HepG2 (cell line): ENCODE measurements around the gene OR5AN1. TPM values are rescaled to one million over a fixed set of nuclear protein-coding genes. Genes with fewer than 3 reads are reported as not detected.

Experiments
- ATAC-seq: fragments of 200-7000 bp; cut with Tn5 transposase; 3 replicates; pipeline ENCODE4 v1.9.1; 2020; ENCODE audit warnings: mild to moderate bottlenecking, moderate library complexity
- BruUV-seq: library from RNA; stranded (reverse); fragments of 400-500 nt; replicated peaks from 2 replicates; lab custom pipeline; 2021; lab: Mats Ljungman, UMichigan
- CTCF ChIA-PET: fragments of 300-600 bp; formaldehyde crosslinking; extraction: SDS; loops from one replicate; lab custom pipeline; 2021; ENCODE audit warnings: low total read pairs, inconsistent platforms, low intra/inter-chr PET ratio; lab: Yijun Ruan, JAX
- POLR2A ChIA-PET: fragments of 350-600 bp; sonication (Branson Sonifier 250); formaldehyde crosslinking; loops from one replicate; lab custom pipeline; 2020; ENCODE audit warnings: antibody characterized with exemption, inconsistent platforms; lab: Yijun Ruan, JAX
- DNase-seq: peaks from one replicate; pipeline ENCODE4 v3.0.0-alpha.2; 2015; ENCODE audit warnings: low spot score
- FAIRE-seq: peaks from 3 replicates; lab custom pipeline; 2011; peaks lifted over from hg19 to GRCh38; lab: Jason Lieb, UNC
- H2AFZ ChIP-seq: one replicate; pipeline ENCODE4 v1.6.1; 2011; ENCODE audit warnings: low read length, inconsistent platforms
- H3K27ac ChIP-seq: fragments of 300-600 bp; 3 replicates; pipeline ENCODE4 v1.8.0; 2011; ENCODE audit warnings: mixed run types, mild to moderate bottlenecking, mixed read lengths, low read length, inconsistent platforms; ENCODE audit not compliant: insufficient read depth; ENCODE audit errors: extremely low read length
- H3K27me3 ChIP-seq, 2 experiments: fragments of 200-600 bp in 1 of 2; 2 replicates in 1 of 2; 3 replicates in 1 of 2; pipeline versions ENCODE4 v1.6.0 to v1.8.0; 2011; ENCODE audit warnings: low read length in 2 of 2, mild to moderate bottlenecking in 2 of 2, moderate library complexity in 2 of 2, inconsistent platforms in 1 of 2; ENCODE audit not compliant: insufficient read depth in 2 of 2, control insufficient read depth in 1 of 2
- H3K36me3 ChIP-seq, 2 experiments: fragments of 200-600 bp in 1 of 2; replicated peaks in 1 of 2; 2 replicates in 1 of 2; 3 replicates in 1 of 2; pipeline versions ENCODE4 v1.5.1 to v1.8.0; 2011; ENCODE audit warnings: low read length in 2 of 2, inconsistent platforms in 1 of 2; ENCODE audit not compliant: insufficient read depth in 2 of 2, control insufficient read depth in 1 of 2
- H3K4me1 ChIP-seq: 2 replicates; pipeline ENCODE4 v1.5.1; 2012; ENCODE audit warnings: low read length, inconsistent platforms; ENCODE audit not compliant: insufficient read depth
- H3K4me2 ChIP-seq: 2 replicates; pipeline ENCODE4 v1.6.0; 2011; ENCODE audit warnings: low read depth, low read length, inconsistent platforms
- H3K4me3 ChIP-seq, 3 experiments: fragments of 200-600 bp in 1 of 3; sonication (generic), shearing (Covaris generic) in 1 of 3; replicated peaks in 1 of 3; 2 replicates each; pipeline ENCODE4 v1.5.1; 2011 to 2016; ENCODE audit warnings: low read length in 3 of 3, inconsistent platforms in 2 of 3, low read depth in 2 of 3, mild to moderate bottlenecking in 2 of 3, control low read depth in 1 of 3, mixed read lengths in 1 of 3; ENCODE audit not compliant: insufficient read depth in 1 of 3
- H3K79me2 ChIP-seq: one replicate; pipeline ENCODE4 v1.6.1; 2011; ENCODE audit warnings: low read length, inconsistent platforms; ENCODE audit not compliant: insufficient read depth
- H3K9ac ChIP-seq: 2 replicates; pipeline ENCODE4 v1.6.0; 2011; ENCODE audit warnings: mild to moderate bottlenecking, low read depth, low read length, inconsistent platforms; ENCODE audit not compliant: insufficient read depth
- H3K9me3 ChIP-seq: 2 replicates; pipeline ENCODE4 v1.5.1; 2012; ENCODE audit warnings: mild to moderate bottlenecking, low read length
- H4K20me1 ChIP-seq: 2 replicates; pipeline ENCODE4 v1.6.0; 2011; ENCODE audit warnings: inconsistent platforms, mild to moderate bottlenecking, low read length, moderate library complexity; ENCODE audit not compliant: insufficient read depth
- ETS1 ChIP-seq: sonication (generic); formaldehyde crosslinking; IDR thresholded peaks from 2 replicates; pipeline ENCODE4 v1.4.0; 2020; ENCODE audit warnings: missing genetic modification reagents
- FOSL2 ChIP-seq: sonication (generic); formaldehyde crosslinking; IDR thresholded peaks from 2 replicates; pipeline ENCODE4 v1.4.0; 2020; ENCODE audit warnings: missing genetic modification reagents
- GZF1 ChIP-seq: sonication (generic); formaldehyde crosslinking; IDR thresholded peaks from 2 replicates; pipeline ENCODE4 v1.5.1; 2020; ENCODE audit warnings: mild to moderate bottlenecking, missing genetic modification reagents
- MAFF ChIP-seq: IDR thresholded peaks from 2 replicates; pipeline ENCODE4 v1.6.1; 2011; ENCODE audit warnings: low read depth, low read length, improper control_type of control experiment
- MAFK ChIP-seq, 2 experiments: IDR thresholded peaks in 1 of 2; conservative IDR thresholded peaks in 1 of 2; 2 replicates each; pipeline ENCODE4 v1.6.1; 2011; ENCODE audit warnings: improper control_type of control experiment in 2 of 2, low read length in 2 of 2
- in situ Hi-C: cut with HindIII; loops from 2 replicates; pipeline ENCODE4 v1.10.0; 2017; ENCODE audit warnings: low pct_unique_long_range_greater_than_20kb; ENCODE audit not compliant: extremely low pct_ligation_motif_present
- intact Hi-C: fragments of 100-400 bp; cut with micrococcal nuclease; formaldehyde crosslinking; loops from one replicate; pipeline ENCODE4 v1.10.0; 2022; ENCODE audit not compliant: unreplicated experiment
- polyA plus RNA-seq, 8 experiments: library from polyadenylated mRNA; depleted of rRNA in 3 of 8; stranded (reverse) in 7 of 8; unstranded in 1 of 8; fragments of >200 nt; fragmentation: Illumina TruSeq in 4 of 8; extraction: Trizol in 4 of 8; gene quantifications; 2 replicates each; pipeline versions ENCODE4 v1.2.1 to v1.2.3, GENCODE V29; 2011 to 2016; ENCODE audit warnings: low read depth in 4 of 8, missing spikeins in 1 of 8, mixed read lengths in 1 of 8; ENCODE audit not compliant: insufficient read depth in 1 of 8
- total RNA-seq, 5 experiments: library from RNA; depleted of rRNA; stranded (reverse); fragments of >200 nt; fragmentation: Illumina TruSeq; extraction: Trizol; gene quantifications; 2 replicates each; pipeline ENCODE4 v1.2.3, GENCODE V29; 2016; ENCODE audit warnings: low read depth in 1 of 5

Gene OR5AN1
- total and polyA plus RNA-seq, 2 of the 13 experiments (the other 11 are each of a cell fraction or from before 2014, with no cell fraction given): not detected

DNA sequence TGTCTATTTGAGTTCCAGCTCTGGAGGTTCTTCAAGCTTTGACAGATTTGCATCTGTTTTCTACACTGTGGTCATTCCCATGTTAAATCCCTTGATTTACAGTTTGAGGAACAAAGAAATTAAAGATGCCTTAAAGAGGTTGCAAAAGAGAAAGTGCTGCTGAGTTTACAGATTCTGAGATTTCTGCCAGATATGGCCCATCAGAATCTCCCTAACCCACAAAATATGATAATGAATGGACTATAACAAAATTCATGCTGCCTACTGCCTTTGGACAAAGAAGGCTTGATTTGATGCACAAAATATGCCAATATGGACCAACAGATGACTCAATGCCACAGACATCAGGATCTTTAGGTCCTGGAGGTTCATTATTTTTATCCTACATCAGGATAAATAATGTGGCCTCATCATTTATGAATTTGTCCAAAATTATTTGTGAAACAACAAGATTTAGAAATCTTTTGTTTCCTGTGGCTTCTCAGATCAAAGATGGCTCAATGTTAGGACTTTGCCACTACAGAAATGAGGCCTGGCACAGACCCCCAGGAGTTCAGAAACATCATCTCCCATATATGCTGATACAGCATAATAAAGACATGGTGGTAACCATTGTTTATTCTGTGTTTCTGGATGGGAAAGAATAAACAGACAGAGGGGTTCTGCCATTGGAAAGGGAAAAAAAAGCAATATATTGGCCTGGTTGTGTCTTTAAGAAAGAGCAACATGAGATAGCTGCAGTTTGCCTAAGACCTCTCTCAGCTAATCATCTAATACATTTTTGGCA is 6.7 kb downstream of the OR5AN1 start:
- Histone ChIP-seq H2AFZ (no peak overlapping the region), H3K9ac (no peak overlapping the region), H3K36me3 (no peaks in the 10 kb centered on the region), H3K4me3 (no peak overlapping the region), H4K20me1 (no peaks in the 10 kb centered on the region), H3K9me3 (peaks cover 7% of the 10 kb centered on the region; the same call in 1 of the 2 replicates), H3K4me1 (no peaks in the 10 kb centered on the region), H3K4me2 (no peak overlapping the region), H3K79me2 (no peaks in the 10 kb centered on the region), H3K27ac (no peak overlapping the region), H3K27me3 (no peaks in the 10 kb centered on the region)
- ChIA-PET POLR2A (no interaction called here), CTCF (no interaction called here)
- in situ Hi-C loops: no loop called here
- no TSS peak for BruUV-seq
- intact Hi-C loops: no loop called here
- no peak for DNase-seq
- FAIRE-seq: no peak
- ATAC-seq: no peak
- TF ChIP-seq MAFK (conservative IDR thresholded peaks at IDR 0.05 in 1 of 2, IDR thresholded peaks at IDR 0.05 in 1 of 2; ENCODE audit: low read length in 2 of 2) (peak; percentile 91 to 97), GZF1 (no peak), FOSL2 (CRISPR knock-in tag) (no peak), ETS1 (CRISPR knock-in tag) (no peak), MAFF (peak; percentile 96)
